Endodermal cell (in vitro differentiated cells): ENCODE measurements around the gene RBM47. TPM values are rescaled to one million over a fixed set of nuclear protein-coding genes. Genes with fewer than 3 reads are reported as not detected.

Experiments
- DNase-seq: peaks from one replicate; pipeline ENCODE4 v3.0.0-alpha.2; 2017
- H3K27ac ChIP-seq: 2 replicates; pipeline ENCODE4 v1.5.1; 2013; ENCODE audit warnings: mild to moderate bottlenecking, low read depth, low read length, moderate library complexity
- H3K27me3 ChIP-seq: 2 replicates; pipeline ENCODE4 v1.6.1; 2013; ENCODE audit warnings: mild to moderate bottlenecking, low read length, moderate library complexity; ENCODE audit not compliant: insufficient read depth, control insufficient read depth, poor library complexity, severe bottlenecking
- H3K36me3 ChIP-seq: 2 replicates; pipeline ENCODE4 v1.7.0; 2013; ENCODE audit warnings: mild to moderate bottlenecking, low read length, moderate library complexity; ENCODE audit not compliant: control insufficient read depth, insufficient read depth
- H3K4me1 ChIP-seq: one replicate; pipeline ENCODE4 v1.7.0; 2013; ENCODE audit warnings: low read length; ENCODE audit not compliant: control insufficient read depth, insufficient read depth
- H3K4me3 ChIP-seq: 2 replicates; pipeline ENCODE4 v1.5.1; 2013; ENCODE audit warnings: mild to moderate bottlenecking, low read length, moderate library complexity
- H3K9ac ChIP-seq: 2 replicates; pipeline ENCODE4 v1.6.1; 2013; ENCODE audit warnings: mild to moderate bottlenecking, low read length, moderate library complexity; ENCODE audit not compliant: poor library complexity, severe bottlenecking; ENCODE audit errors: extremely low read depth
- H3K9me3 ChIP-seq: 2 replicates; pipeline ENCODE4 v1.6.1; 2013; ENCODE audit warnings: mild to moderate bottlenecking, low read length, moderate library complexity; ENCODE audit not compliant: control insufficient read depth
- H3K27ac Mint-ChIP-seq: 2 replicates; pipeline ENCODE4 v1.8.0; 2020; ENCODE audit warnings: mixed read lengths
- H3K27me3 Mint-ChIP-seq: 2 replicates; pipeline ENCODE4 v1.8.0; 2021; ENCODE audit warnings: mild to moderate bottlenecking, mixed read lengths; ENCODE audit not compliant: insufficient read depth
- H3K36me3 Mint-ChIP-seq: 2 replicates; pipeline ENCODE4 v1.8.0; 2020; ENCODE audit warnings: low read depth, mixed read lengths
- H3K4me1 Mint-ChIP-seq: 2 replicates; pipeline ENCODE4 v1.8.0; 2020; ENCODE audit warnings: mixed read lengths
- H3K4me3 Mint-ChIP-seq: 2 replicates; pipeline ENCODE4 v1.8.0; 2020; ENCODE audit warnings: mild to moderate bottlenecking, moderate library complexity, mixed read lengths
- H3K9me3 Mint-ChIP-seq: 2 replicates; pipeline ENCODE4 v1.8.0; 2020; ENCODE audit warnings: mild to moderate bottlenecking, mixed read lengths
- WGBS, 2 experiments: methylation state at CpG; one replicate each; pipeline versions ENCODE4 v1.1.5 to v1.1.7; 2013; ENCODE audit warnings: missing lambda C conversion rate in 2 of 2, mixed read lengths in 1 of 2; ENCODE audit not compliant: insufficient coverage in 1 of 2, insufficient read length in 1 of 2; 5-methylcytosine and 5-hydroxymethylcytosine counted together
- total RNA-seq, 2 donors: library from RNA; stranded (reverse); fragmentation: NEBNext Ultra II Directional in 1 of 2; extraction: Animal tissue kit (Norgen Biotek cat#: 25700) in 1 of 2; gene quantifications; 2 replicates in 1 of 2; 3 replicates in 1 of 2; pipeline ENCODE4 v1.2.1, GENCODE V29; 2021
- TF ChIP-seq, protein P1 (sequence below): fragments of 200-600 bp; sonication (generic); conservative IDR thresholded peaks from 2 replicates; pipeline ENCODE4 v1.5.0; 2021; ENCODE audit warnings: antibody characterized with exemption, mild to moderate bottlenecking

RBM47 gene
- total RNA-seq, 2 donors from 2014 or later, result 71.7 to 90.6 TPM

DNA sequence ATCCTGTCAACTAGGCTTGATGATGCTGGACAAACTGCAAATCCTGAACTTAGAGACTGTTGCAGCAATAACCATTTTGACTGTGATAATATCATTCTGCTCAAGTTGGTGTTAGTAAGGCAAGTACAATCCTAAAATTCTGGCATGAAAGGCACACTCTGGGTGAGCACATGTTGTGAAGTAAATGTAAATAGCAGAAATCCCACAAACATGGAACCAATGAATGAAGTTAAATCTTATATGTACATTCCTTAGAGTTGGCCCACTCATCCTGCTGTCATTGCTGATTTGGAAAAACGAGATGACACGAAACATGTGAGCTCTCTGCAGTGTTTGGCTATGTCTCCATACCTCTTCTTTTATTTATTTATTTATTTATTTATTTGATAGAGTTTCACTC, 21.0 kb downstream of the RBM47 start:
- H3K9me3 ChIP-seq, result no peaks in the 10 kb centered on the region
- peaks cover 42% of the 10 kb centered on the region for H3K36me3 Mint-ChIP-seq
- no peaks in the 10 kb centered on the region for H3K27me3 Mint-ChIP-seq
- no peak for DNase-seq
- H3K4me1 ChIP-seq, result peaks cover 2% of the 10 kb centered on the region
- no peak overlapping the region for H3K27ac Mint-ChIP-seq
- H3K4me1 Mint-ChIP-seq, result peaks cover 20% of the 10 kb centered on the region
- H3K9me3 Mint-ChIP-seq, result no peaks in the 10 kb centered on the region
- TF ChIP-seq, protein P1, sequence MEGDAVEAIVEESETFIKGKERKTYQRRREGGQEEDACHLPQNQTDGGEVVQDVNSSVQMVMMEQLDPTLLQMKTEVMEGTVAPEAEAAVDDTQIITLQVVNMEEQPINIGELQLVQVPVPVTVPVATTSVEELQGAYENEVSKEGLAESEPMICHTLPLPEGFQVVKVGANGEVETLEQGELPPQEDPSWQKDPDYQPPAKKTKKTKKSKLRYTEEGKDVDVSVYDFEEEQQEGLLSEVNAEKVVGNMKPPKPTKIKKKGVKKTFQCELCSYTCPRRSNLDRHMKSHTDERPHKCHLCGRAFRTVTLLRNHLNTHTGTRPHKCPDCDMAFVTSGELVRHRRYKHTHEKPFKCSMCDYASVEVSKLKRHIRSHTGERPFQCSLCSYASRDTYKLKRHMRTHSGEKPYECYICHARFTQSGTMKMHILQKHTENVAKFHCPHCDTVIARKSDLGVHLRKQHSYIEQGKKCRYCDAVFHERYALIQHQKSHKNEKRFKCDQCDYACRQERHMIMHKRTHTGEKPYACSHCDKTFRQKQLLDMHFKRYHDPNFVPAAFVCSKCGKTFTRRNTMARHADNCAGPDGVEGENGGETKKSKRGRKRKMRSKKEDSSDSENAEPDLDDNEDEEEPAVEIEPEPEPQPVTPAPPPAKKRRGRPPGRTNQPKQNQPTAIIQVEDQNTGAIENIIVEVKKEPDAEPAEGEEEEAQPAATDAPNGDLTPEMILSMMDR, result no peak
- H3K27me3 ChIP-seq, result no peaks in the 10 kb centered on the region
- 93 to 100% methylated on average over 2 of the region's 2 CpGs for WGBS, 2 experiments
- H3K36me3 ChIP-seq, result no peaks in the 10 kb centered on the region
- no peak overlapping the region for H3K9ac ChIP-seq
- H3K4me3 ChIP-seq, result no peak overlapping the region
- H3K4me3 Mint-ChIP-seq, result no peak overlapping the region
- H3K27ac ChIP-seq, result no peak overlapping the region

DNA sequence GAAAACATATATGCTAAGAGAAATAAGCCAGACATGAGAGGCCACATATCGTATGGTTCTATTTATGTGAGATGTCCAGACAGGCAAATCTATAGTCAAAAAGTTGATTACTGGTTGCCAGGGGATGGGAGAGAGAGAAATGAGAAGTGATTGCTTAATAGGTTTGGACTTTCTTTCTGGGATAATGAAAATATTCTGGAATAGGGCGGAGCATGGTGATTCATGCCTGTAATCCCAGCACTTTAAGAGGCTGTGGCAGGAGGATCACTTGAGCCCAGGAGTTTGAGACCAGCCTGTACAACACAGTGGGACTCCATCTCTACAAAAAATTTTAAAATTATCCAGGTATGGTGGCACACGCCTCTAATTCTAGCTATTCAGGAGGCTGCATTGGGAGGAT, 22.4 kb downstream of the RBM47 start:
- no peak overlapping the region for H3K9ac ChIP-seq

DNA sequence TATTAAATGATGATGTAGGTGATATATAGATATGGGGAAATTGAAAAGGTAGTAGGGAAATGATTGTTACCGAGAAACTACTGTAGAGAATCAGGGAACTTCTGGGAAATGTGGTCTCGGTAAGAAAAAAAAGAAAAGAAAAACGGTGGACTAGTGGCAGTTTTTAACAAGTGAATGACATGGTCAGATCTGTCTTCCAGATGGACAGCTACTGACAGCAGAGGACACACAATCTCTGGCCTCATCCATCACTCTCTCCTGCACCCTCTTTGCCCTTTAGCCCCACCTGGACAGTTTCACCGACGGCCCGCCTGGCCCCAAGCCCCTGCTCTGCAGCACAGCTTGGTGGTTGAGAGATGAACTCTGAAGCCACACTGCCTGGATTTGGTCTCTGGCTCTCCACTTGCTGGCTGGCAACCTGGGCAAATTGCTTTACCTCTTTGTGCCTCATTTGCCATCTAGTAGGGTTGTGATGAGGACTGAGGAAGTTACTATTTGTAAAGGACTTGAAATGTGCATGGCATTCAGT, 23.4 kb downstream of the RBM47 start:
- Mint-ChIP-seq H3K9me3 (no peaks in the 10 kb centered on the region), H3K4me3 (no peak overlapping the region), H3K27me3 (no peaks in the 10 kb centered on the region), H3K4me1 (peaks cover 16% of the 10 kb centered on the region), H3K27ac (peak overlapping the region; percentile 40), H3K36me3 (peaks cover 40% of the 10 kb centered on the region)
- no peak overlapping the region for H3K4me3 ChIP-seq
- H3K9me3 ChIP-seq, result no peaks in the 10 kb centered on the region
- TF ChIP-seq, protein P1, result peak; percentile 56
- H3K27me3 ChIP-seq, result no peaks in the 10 kb centered on the region
- H3K9ac ChIP-seq, result no peak overlapping the region
- WGBS, 2 experiments, result 85 to 89% methylated on average over 3 to 6 of the region's 6 CpGs
- peaks cover 2% of the 10 kb centered on the region for H3K4me1 ChIP-seq
- no peak overlapping the region for H3K27ac ChIP-seq
- DNase-seq, result peak; percentile 65
- no peaks in the 10 kb centered on the region for H3K36me3 ChIP-seq

More for the DNA sequence above, 22.4 kb downstream of the RBM47 start:
- peaks cover 44% of the 10 kb centered on the region for H3K36me3 Mint-ChIP-seq
- H3K9me3 ChIP-seq, result no peaks in the 10 kb centered on the region
- H3K36me3 ChIP-seq, result no peaks in the 10 kb centered on the region
- no peaks in the 10 kb centered on the region for H3K27me3 ChIP-seq
- no peak for DNase-seq
- no peaks in the 10 kb centered on the region for H3K27me3 Mint-ChIP-seq
- no peak overlapping the region for H3K27ac Mint-ChIP-seq
- H3K4me1 Mint-ChIP-seq, result peaks cover 15% of the 10 kb centered on the region
- TF ChIP-seq, protein P1, result no peak
- H3K4me3 Mint-ChIP-seq, result no peak overlapping the region
- H3K4me3 ChIP-seq, result no peak overlapping the region
- H3K9me3 Mint-ChIP-seq, result no peaks in the 10 kb centered on the region
- H3K4me1 ChIP-seq, result peaks cover 2% of the 10 kb centered on the region
- H3K27ac ChIP-seq, result no peak overlapping the region
- 97% methylated on average over 3 of the region's 3 CpGs for WGBS, 2 experiments
